ENCODE measurements around the gene MED12L.
A peak's percentile ranks its signal among the peaks of the same experiment; 100 is the strongest.

The MED12L gene

GRCh38 chr3:151316267-151316991, 231.0 kb downstream of the MED12L start, which contains the start of gene GPR87 (continued):
- TF ChIP-seq, protein P1, sequence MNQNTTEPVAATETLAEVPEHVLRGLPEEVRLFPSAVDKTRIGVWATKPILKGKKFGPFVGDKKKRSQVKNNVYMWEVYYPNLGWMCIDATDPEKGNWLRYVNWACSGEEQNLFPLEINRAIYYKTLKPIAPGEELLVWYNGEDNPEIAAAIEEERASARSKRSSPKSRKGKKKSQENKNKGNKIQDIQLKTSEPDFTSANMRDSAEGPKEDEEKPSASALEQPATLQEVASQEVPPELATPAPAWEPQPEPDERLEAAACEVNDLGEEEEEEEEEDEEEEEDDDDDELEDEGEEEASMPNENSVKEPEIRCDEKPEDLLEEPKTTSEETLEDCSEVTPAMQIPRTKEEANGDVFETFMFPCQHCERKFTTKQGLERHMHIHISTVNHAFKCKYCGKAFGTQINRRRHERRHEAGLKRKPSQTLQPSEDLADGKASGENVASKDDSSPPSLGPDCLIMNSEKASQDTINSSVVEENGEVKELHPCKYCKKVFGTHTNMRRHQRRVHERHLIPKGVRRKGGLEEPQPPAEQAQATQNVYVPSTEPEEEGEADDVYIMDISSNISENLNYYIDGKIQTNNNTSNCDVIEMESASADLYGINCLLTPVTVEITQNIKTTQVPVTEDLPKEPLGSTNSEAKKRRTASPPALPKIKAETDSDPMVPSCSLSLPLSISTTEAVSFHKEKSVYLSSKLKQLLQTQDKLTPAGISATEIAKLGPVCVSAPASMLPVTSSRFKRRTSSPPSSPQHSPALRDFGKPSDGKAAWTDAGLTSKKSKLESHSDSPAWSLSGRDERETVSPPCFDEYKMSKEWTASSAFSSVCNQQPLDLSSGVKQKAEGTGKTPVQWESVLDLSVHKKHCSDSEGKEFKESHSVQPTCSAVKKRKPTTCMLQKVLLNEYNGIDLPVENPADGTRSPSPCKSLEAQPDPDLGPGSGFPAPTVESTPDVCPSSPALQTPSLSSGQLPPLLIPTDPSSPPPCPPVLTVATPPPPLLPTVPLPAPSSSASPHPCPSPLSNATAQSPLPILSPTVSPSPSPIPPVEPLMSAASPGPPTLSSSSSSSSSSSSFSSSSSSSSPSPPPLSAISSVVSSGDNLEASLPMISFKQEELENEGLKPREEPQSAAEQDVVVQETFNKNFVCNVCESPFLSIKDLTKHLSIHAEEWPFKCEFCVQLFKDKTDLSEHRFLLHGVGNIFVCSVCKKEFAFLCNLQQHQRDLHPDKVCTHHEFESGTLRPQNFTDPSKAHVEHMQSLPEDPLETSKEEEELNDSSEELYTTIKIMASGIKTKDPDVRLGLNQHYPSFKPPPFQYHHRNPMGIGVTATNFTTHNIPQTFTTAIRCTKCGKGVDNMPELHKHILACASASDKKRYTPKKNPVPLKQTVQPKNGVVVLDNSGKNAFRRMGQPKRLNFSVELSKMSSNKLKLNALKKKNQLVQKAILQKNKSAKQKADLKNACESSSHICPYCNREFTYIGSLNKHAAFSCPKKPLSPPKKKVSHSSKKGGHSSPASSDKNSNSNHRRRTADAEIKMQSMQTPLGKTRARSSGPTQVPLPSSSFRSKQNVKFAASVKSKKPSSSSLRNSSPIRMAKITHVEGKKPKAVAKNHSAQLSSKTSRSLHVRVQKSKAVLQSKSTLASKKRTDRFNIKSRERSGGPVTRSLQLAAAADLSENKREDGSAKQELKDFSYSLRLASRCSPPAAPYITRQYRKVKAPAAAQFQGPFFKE (tag by site-specific recombination; IDR thresholded peaks at IDR 0.05; ENCODE audit: borderline replicate concordance), result no peak
- TF ChIP-seq, protein P2, sequence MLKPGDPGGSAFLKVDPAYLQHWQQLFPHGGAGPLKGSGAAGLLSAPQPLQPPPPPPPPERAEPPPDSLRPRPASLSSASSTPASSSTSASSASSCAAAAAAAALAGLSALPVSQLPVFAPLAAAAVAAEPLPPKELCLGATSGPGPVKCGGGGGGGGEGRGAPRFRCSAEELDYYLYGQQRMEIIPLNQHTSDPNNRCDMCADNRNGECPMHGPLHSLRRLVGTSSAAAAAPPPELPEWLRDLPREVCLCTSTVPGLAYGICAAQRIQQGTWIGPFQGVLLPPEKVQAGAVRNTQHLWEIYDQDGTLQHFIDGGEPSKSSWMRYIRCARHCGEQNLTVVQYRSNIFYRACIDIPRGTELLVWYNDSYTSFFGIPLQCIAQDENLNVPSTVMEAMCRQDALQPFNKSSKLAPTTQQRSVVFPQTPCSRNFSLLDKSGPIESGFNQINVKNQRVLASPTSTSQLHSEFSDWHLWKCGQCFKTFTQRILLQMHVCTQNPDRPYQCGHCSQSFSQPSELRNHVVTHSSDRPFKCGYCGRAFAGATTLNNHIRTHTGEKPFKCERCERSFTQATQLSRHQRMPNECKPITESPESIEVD (tag by site-specific recombination; IDR thresholded peaks at IDR 0.05), result 0 out of 2 replicates have a peak, but pooled peaks have one; percentile 11
- TF ChIP-seq ZSCAN23 (tag by site-specific recombination; IDR thresholded peaks at IDR 0.05) (no peak), FEZF1 (tag by site-specific recombination; IDR thresholded peaks at IDR 0.05) (no peak), ZNF112 (tag by site-specific recombination; IDR thresholded peaks at IDR 0.05) (no peak), ZNF660 (tag by site-specific recombination; IDR thresholded peaks at IDR 0.05) (no peak), ATF2 (tag by site-specific recombination; IDR thresholded peaks at IDR 0.05; ENCODE audit: low read depth) (no peak)

- Histone ChIP-seq H3K27ac (ENCODE audit: extremely low read depth, low read depth, low read length) (no peak overlapping the region), H3K9me3 (ENCODE audit: control insufficient read depth, insufficient read depth, low read depth, low read length) (no peaks in the 10 kb centered on the region), H3K36me3 (ENCODE audit: control insufficient read depth in 2 of 2, insufficient read depth in 1 of 2, low read length in 2 of 2) (no peaks in the 10 kb centered on the region), H3K4me3 (ENCODE audit: low read depth, low read length) (no peak overlapping the region), H3K4me1 (ENCODE audit: control insufficient read depth, insufficient read depth, low read length) (no peaks in the 10 kb centered on the region)
- ChIA-PET POLR2A (no interaction called here), CTCF (no interaction called here)
- TF ChIP-seq HOXD13 (CRISPR knock-in tag; IDR thresholded peaks at IDR 0.05; ENCODE audit: borderline replicate concordance) (no peak), ZFP3 (tag by site-specific recombination; IDR thresholded peaks at IDR 0.05; ENCODE audit: low read depth) (no peak), ZNF398 (tag by site-specific recombination; IDR thresholded peaks at IDR 0.05) (no peak), ZNF76 (tag by site-specific recombination; IDR thresholded peaks at IDR 0.05; ENCODE audit: borderline replicate concordance, low read depth) (no peak), ZNF785 (tag by site-specific recombination; IDR thresholded peaks at IDR 0.05) (no peak), KLF8 (tag by site-specific recombination; IDR thresholded peaks at IDR 0.05) (no peak), TCF7L2 (IDR thresholded peaks at IDR 0.05; ENCODE audit: borderline replicate concordance, low read depth, low read length) (no peak), ZSCAN18 (tag by site-specific recombination; IDR thresholded peaks at IDR 0.05) (no peak), MEIS1 (CRISPR knock-in tag; IDR thresholded peaks at IDR 0.05; ENCODE audit: borderline replicate concordance) (no peak)
- TF ChIP-seq, protein P3, sequence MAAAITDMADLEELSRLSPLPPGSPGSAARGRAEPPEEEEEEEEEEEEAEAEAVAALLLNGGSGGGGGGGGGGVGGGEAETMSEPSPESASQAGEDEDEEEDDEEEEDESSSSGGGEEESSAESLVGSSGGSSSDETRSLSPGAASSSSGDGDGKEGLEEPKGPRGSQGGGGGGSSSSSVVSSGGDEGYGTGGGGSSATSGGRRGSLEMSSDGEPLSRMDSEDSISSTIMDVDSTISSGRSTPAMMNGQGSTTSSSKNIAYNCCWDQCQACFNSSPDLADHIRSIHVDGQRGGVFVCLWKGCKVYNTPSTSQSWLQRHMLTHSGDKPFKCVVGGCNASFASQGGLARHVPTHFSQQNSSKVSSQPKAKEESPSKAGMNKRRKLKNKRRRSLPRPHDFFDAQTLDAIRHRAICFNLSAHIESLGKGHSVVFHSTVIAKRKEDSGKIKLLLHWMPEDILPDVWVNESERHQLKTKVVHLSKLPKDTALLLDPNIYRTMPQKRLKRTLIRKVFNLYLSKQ (tag by site-specific recombination; IDR thresholded peaks at IDR 0.05; ENCODE audit: borderline replicate concordance), result no peak
- TF ChIP-seq, protein P4, sequence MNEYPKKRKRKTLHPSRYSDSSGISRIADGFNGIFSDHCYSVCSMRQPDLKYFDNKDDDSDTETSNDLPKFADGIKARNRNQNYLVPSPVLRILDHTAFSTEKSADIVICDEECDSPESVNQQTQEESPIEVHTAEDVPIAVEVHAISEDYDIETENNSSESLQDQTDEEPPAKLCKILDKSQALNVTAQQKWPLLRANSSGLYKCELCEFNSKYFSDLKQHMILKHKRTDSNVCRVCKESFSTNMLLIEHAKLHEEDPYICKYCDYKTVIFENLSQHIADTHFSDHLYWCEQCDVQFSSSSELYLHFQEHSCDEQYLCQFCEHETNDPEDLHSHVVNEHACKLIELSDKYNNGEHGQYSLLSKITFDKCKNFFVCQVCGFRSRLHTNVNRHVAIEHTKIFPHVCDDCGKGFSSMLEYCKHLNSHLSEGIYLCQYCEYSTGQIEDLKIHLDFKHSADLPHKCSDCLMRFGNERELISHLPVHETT (tag by site-specific recombination; IDR thresholded peaks at IDR 0.05), result no peak
Observed at GRCh38 chr3:151318313-151318712, 232.8 kb downstream of the MED12L start.

Data from HEK293 (cell line).